GM12878 (cell line): ENCODE data around the gene CNN3. TPM values are rescaled to one million over a fixed set of nuclear protein-coding genes. Genes with fewer than 3 reads are reported as not detected.

Source experiments
- ATAC-seq: fragments of 200-7000 bp; cut with Tn5 transposase; 3 replicates; pipeline ENCODE4 v1.9.1; 2020; ENCODE audit warnings: mild to moderate bottlenecking, moderate library complexity
- BruUV-seq: library from RNA; stranded (reverse); fragments of 400-500 nt; replicated peaks from 2 replicates; lab custom pipeline; 2021; lab: Mats Ljungman, UMichigan
- CTCF ChIA-PET: fragments of 300-600 bp; sonication (Branson Sonifier 250); formaldehyde crosslinking; extraction: SDS; loops from one replicate; lab custom pipeline; 2021; ENCODE audit warnings: inconsistent platforms; lab: Yijun Ruan, JAX
- POLR2A ChIA-PET: fragments of 350-600 bp; formaldehyde crosslinking; extraction: SDS; loops from one replicate; lab custom pipeline; 2021; ENCODE audit warnings: inconsistent platforms; lab: Charles Lee
- RAD21 ChIA-PET: fragments of 300-600 bp; sonication (Branson Sonifier 250); formaldehyde crosslinking; loops from one replicate; lab custom pipeline; 2023; ENCODE audit warnings: antibody characterized with exemption; ENCODE audit not compliant: unreplicated experiment; lab: Charles Lee
- SMC1A ChIA-PET: fragments of 300-600 bp; sonication (Branson Sonifier 250); formaldehyde crosslinking; loops from one replicate; lab custom pipeline; 2023; ENCODE audit not compliant: unreplicated experiment, uncharacterized antibody; lab: Charles Lee
- DNase-seq: peaks from one replicate; pipeline ENCODE4 v3.0.0-alpha.2; 2011; ENCODE audit warnings: low read depth, low spot score
- FAIRE-seq: peaks from 3 replicates; lab custom pipeline; 2011; peaks lifted over from hg19 to GRCh38; lab: Jason Lieb, UNC
- H2AFZ ChIP-seq: 2 replicates; pipeline ENCODE4 v1.6.0; 2011; ENCODE audit warnings: low read depth, low read length, control low read depth; ENCODE audit not compliant: control insufficient read depth
- H3K27ac ChIP-seq: 2 replicates; pipeline ENCODE4 v1.5.1; 2011; ENCODE audit warnings: control low read depth; ENCODE audit not compliant: control insufficient read depth, insufficient read depth
- H3K27me3 ChIP-seq, 2 experiments: replicated peaks in 1 of 2; 2 replicates each; pipeline versions ENCODE4 v1.6.0 to v1.6.1; 2011; ENCODE audit warnings: low read length in 1 of 2; ENCODE audit not compliant: control insufficient read depth in 2 of 2, insufficient read depth in 2 of 2
- H3K36me3 ChIP-seq, 2 experiments: 2 replicates each; pipeline ENCODE4 v1.5.1; 2011; ENCODE audit warnings: low read length in 1 of 2; ENCODE audit not compliant: control insufficient read depth in 2 of 2, insufficient read depth in 2 of 2
- H3K4me1 ChIP-seq: 2 replicates; pipeline ENCODE4 v1.6.1; 2011; ENCODE audit warnings: mild to moderate bottlenecking, low read length, moderate library complexity, mixed read lengths; ENCODE audit not compliant: control insufficient read depth, insufficient read depth
- H3K4me2 ChIP-seq: 2 replicates; pipeline ENCODE4 v1.6.0; 2011; ENCODE audit warnings: control low read depth; ENCODE audit not compliant: control insufficient read depth, insufficient read depth
- H3K4me3 ChIP-seq: fragments of 200-600 bp; sonication (generic); 2 replicates; pipeline ENCODE4 v1.5.1; 2016
- H3K79me2 ChIP-seq: 2 replicates; pipeline ENCODE4 v1.6.0; 2011; ENCODE audit warnings: low read length; ENCODE audit not compliant: control insufficient read depth, insufficient read depth
- H3K9ac ChIP-seq: 2 replicates; pipeline ENCODE4 v1.8.0; 2011; ENCODE audit warnings: low read length, control low read depth, mixed read lengths; ENCODE audit not compliant: control insufficient read depth, insufficient read depth
- H3K9me3 ChIP-seq: replicated peaks from 3 replicates; pipeline ENCODE4 v1.5.1; 2011; ENCODE audit warnings: mild to moderate bottlenecking, low read length; ENCODE audit not compliant: control insufficient read depth, insufficient read depth
- H4K20me1 ChIP-seq: 2 replicates; pipeline ENCODE4 v1.6.0; 2011; ENCODE audit not compliant: control insufficient read depth, insufficient read depth
- CBFB ChIP-seq: IDR thresholded peaks from 2 replicates; pipeline ENCODE4 v1.6.1; 2016; ENCODE audit warnings: antibody characterized with exemption, low read depth
- CREM ChIP-seq: IDR thresholded peaks from 2 replicates; pipeline ENCODE4 v1.6.1; 2014; ENCODE audit warnings: antibody characterized with exemption, low read depth
- FOS ChIP-seq: IDR thresholded peaks from 3 replicates; pipeline ENCODE4 v1.6.1; 2011; ENCODE audit warnings: borderline replicate concordance; ENCODE audit not compliant: insufficient read length; ENCODE audit errors: extremely low read depth
- JUND ChIP-seq: IDR thresholded peaks from 2 replicates; pipeline ENCODE4 v1.6.1; 2012; ENCODE audit warnings: low read depth, mild to moderate bottlenecking, low read length, improper control_type of control experiment, moderate library complexity
- NFYA ChIP-seq: IDR thresholded peaks from 2 replicates; pipeline ENCODE4 v1.6.1; 2011; ENCODE audit warnings: low read depth, mild to moderate bottlenecking, low read length, improper control_type of control experiment, borderline replicate concordance
- SMC3 ChIP-seq: IDR thresholded peaks from 2 replicates; pipeline ENCODE4 v1.6.1; 2011; ENCODE audit warnings: low read length, improper control_type of control experiment, borderline replicate concordance
- SP1 ChIP-seq: IDR thresholded peaks from one replicate; pipeline ENCODE4 v1.6.1; 2011; ENCODE audit warnings: low read depth, low read length
- TCF7 ChIP-seq: IDR thresholded peaks from 2 replicates; pipeline ENCODE4 v1.6.1; 2014; ENCODE audit warnings: antibody characterized with exemption, borderline replicate concordance
- USF1 ChIP-seq: IDR thresholded peaks from 2 replicates; pipeline ENCODE4 v1.6.1; 2011; ENCODE audit warnings: borderline replicate concordance, low read depth, mild to moderate bottlenecking, moderate library complexity, mixed read lengths, low read length; ENCODE audit not compliant: insufficient read depth; ENCODE audit errors: extremely low read length
- ZNF24 ChIP-seq: fragments of 450-650 bp; IDR thresholded peaks from 2 replicates; pipeline ENCODE4 v1.6.1; 2017; ENCODE audit warnings: antibody characterized with exemption, mild to moderate bottlenecking
- WGBS: methylation state at CpG from one replicate; pipeline ENCODE4 v1.1.6; 2016; ENCODE audit warnings: low lambda C conversion rate; ENCODE audit not compliant: insufficient replicate concordance, insufficient coverage; ENCODE audit errors: missing lambda C conversion rate; 5-methylcytosine and 5-hydroxymethylcytosine counted together
- in situ Hi-C: fragments of 300-500 bp; cut with MboI; formaldehyde crosslinking; loops from 9 replicates; pipeline ENCODE4 v1.14.3; 2018; ENCODE audit warnings: mixed read lengths
- intact Hi-C: fragments of 100-400 bp; cut with micrococcal nuclease; formaldehyde crosslinking; loops from one replicate; pipeline ENCODE4 v1.14.2; 2022; ENCODE audit not compliant: unreplicated experiment
- polyA plus RNA-seq, 11 experiments: library from polyadenylated mRNA; depleted of rRNA in 4 of 11; unstranded in 6 of 11; stranded (reverse) in 5 of 11; fragments of >200 nt; fragmentation: Nextera tagmentation in 4 of 11; fragmentation: Illumina TruSeq in 1 of 11; extraction: Ambion mirVana in 4 of 11; extraction: Trizol in 1 of 11; gene quantifications; 1 replicate in 1 of 11; 2 replicates in 10 of 11; pipeline versions ENCODE4 v1.2.1 to v1.2.3, GENCODE V29; 2011 to 2016; ENCODE audit warnings: inconsistent platforms in 2 of 11, missing spikeins in 2 of 11, low read depth in 1 of 11
- total RNA-seq, 4 experiments: library from RNA; depleted of rRNA in 3 of 4; stranded (reverse); fragments of >200 nt in 3 of 4; fragmentation: Illumina TruSeq in 1 of 4; extraction: Trizol in 1 of 4; gene quantifications; 2 replicates each; pipeline versions ENCODE4 v1.2.1 to v1.2.3, GENCODE V29; 2013 to 2021
- TF ChIP-seq, protein P1 (sequence below): fragments of 450-650 bp; IDR thresholded peaks from 2 replicates; pipeline ENCODE4 v1.6.1; 2017; ENCODE audit warnings: borderline replicate concordance
- TF ChIP-seq, protein P2 (sequence below): fragments of 450-650 bp; IDR thresholded peaks from 2 replicates; pipeline ENCODE4 v1.6.1; 2017; ENCODE audit warnings: mild to moderate bottlenecking, moderate library complexity

Gene CNN3
- total and polyA plus RNA-seq, 10 of the 15 experiments (the other 5 are each of a cell fraction or from before 2014, with no cell fraction given): 0.20 to 48.4 (median 34.3) TPM

DNA sequence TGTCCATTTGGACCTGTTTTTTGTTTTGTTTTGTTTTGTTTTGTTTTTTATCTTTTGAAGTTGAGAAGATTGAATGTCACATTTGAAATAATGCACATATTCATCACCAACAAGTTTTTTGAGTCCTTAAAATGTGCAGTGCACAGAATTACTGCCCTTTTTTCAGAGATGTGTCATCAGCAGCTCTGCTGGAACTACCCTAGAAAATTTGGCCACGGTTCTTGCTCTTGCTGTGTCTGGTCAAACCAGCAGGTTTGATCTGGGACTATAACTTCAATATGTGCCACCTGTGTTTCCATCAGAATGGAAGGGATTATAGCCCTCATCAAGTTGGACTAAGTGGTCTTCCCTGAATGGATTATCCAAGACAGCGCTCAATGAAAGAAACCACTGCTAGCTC is 24.1 kb upstream of the CNN3 start (continued):
- TF ChIP-seq USF1: no peak
- no peak for TF ChIP-seq CBFB
- TF ChIP-seq TCF7: no peak

DNA sequence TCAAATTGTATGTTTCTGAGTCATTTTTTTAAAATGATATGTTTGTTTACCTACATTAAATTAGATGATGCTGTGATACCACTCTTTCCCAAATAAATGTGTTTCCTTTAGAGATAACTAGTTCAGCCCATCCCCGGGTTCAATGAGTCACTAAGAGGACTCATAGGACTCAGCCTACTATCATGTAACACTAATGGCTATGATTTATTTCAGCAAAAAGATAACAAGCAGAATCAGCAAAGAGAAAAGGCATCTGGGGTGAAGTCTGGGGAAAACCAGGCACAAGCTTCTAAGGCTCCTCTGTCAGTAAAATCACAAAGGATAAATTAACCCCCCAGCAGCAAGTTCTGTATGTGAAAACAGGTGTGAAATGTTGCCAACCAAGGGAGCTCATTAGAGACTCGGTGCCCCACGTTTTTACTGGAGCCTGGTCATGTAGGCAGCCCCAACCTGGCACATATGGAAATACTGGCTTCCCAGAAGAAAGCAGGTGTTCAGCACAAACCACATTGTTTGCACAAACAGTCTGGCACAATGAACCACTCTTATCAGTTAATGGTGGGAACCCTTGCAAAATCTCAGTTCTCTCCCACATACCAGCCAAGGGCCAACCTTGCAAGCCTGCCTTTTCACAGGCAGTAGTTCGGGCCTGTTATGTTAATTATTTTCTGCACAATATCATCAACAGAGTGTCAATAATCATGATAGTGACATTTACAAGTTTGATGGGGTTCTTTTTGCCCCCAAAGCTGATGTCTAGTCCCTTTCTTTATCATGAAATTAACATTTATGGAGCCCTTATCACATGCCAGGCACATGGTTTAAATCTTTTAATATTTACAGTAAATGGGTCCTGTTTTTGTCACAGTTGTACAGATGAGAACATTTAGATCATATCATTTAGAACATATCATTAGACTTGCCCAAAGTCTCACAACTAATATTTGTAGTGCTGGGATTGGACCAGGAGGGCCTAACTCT is 23.1 kb upstream of the CNN3 start:
- ChIA-PET RAD21 (no interaction called here), CTCF (no interaction called here), POLR2A (no interaction called here), SMC1A (no interaction called here)
- Histone ChIP-seq H3K79me2 (no peaks in the 10 kb centered on the region), H3K27me3 (no peaks in the 10 kb centered on the region), H4K20me1 (no peaks in the 10 kb centered on the region), H3K4me3 (no peak overlapping the region), H3K4me2 (no peak overlapping the region), H3K9ac (no peak overlapping the region), H2AFZ (no peak overlapping the region), H3K36me3 (no peaks in the 10 kb centered on the region), H3K27ac (no peak overlapping the region), H3K4me1 (no peaks in the 10 kb centered on the region), H3K9me3 (no peaks in the 10 kb centered on the region)
- ATAC-seq (no peak), DNase-seq (no peak), FAIRE-seq (no peak)
- WGBS: 38% methylated on average over 4 of the region's 4 CpGs
- in situ Hi-C loops: no loop called here
- no TSS peak for BruUV-seq
- intact Hi-C loops: no loop called here
- TF ChIP-seq, protein P1, sequence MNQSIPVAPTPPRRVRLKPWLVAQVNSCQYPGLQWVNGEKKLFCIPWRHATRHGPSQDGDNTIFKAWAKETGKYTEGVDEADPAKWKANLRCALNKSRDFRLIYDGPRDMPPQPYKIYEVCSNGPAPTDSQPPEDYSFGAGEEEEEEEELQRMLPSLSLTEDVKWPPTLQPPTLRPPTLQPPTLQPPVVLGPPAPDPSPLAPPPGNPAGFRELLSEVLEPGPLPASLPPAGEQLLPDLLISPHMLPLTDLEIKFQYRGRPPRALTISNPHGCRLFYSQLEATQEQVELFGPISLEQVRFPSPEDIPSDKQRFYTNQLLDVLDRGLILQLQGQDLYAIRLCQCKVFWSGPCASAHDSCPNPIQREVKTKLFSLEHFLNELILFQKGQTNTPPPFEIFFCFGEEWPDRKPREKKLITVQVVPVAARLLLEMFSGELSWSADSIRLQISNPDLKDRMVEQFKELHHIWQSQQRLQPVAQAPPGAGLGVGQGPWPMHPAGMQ: no peak
- TF ChIP-seq, protein P2, sequence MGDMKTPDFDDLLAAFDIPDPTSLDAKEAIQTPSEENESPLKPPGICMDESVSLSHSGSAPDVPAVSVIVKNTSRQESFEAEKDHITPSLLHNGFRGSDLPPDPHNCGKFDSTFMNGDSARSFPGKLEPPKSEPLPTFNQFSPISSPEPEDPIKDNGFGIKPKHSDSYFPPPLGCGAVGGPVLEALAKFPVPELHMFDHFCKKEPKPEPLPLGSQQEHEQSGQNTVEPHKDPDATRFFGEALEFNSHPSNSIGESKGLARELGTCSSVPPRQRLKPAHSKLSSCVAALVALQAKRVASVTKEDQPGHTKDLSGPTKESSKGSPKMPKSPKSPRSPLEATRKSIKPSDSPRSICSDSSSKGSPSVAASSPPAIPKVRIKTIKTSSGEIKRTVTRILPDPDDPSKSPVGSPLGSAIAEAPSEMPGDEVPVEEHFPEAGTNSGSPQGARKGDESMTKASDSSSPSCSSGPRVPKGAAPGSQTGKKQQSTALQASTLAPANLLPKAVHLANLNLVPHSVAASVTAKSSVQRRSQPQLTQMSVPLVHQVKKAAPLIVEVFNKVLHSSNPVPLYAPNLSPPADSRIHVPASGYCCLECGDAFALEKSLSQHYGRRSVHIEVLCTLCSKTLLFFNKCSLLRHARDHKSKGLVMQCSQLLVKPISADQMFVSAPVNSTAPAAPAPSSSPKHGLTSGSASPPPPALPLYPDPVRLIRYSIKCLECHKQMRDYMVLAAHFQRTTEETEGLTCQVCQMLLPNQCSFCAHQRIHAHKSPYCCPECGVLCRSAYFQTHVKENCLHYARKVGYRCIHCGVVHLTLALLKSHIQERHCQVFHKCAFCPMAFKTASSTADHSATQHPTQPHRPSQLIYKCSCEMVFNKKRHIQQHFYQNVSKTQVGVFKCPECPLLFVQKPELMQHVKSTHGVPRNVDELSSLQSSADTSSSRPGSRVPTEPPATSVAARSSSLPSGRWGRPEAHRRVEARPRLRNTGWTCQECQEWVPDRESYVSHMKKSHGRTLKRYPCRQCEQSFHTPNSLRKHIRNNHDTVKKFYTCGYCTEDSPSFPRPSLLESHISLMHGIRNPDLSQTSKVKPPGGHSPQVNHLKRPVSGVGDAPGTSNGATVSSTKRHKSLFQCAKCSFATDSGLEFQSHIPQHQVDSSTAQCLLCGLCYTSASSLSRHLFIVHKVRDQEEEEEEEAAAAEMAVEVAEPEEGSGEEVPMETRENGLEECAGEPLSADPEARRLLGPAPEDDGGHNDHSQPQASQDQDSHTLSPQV: no peak
- no peak for TF ChIP-seq CREM
- TF ChIP-seq FOS: no peak
- no peak for TF ChIP-seq SMC3
- no peak for TF ChIP-seq ZNF24
- TF ChIP-seq NFYA: no peak
- no peak for TF ChIP-seq SP1
- no peak for TF ChIP-seq JUND
